Measurements from ENCODE around the gene STPG1. TPM values are rescaled to one million over a fixed set of nuclear protein-coding genes. Genes with fewer than 3 reads are reported as not detected.

The STPG1 gene
- polyA plus RNA-seq, 3 donors from 2014 or later: 0.42 to 0.62 TPM; not detected in 1

- Mint-ChIP-seq H3K36me3 (no peaks in the 10 kb centered on the region), H3K4me3 (no peak overlapping the region), H3K4me1 (peaks cover 0 to 3% of the 10 kb centered on the region in 2 donors), H3K27me3 (ENCODE audit: low read depth in 3 of 3) (peaks cover 0 to 4% (median 4%) of the 10 kb centered on the region in 3 donors), H3K9me3 (no peaks in the 10 kb centered on the region), H3K27ac (peak overlapping the region in 1 of 6 donors; percentile 25)
- DNase-seq: peak in 1 of 3 donors; percentile 5
Measured at GRCh38 chr1:24385160-24385940, 28.2 kb downstream of the STPG1 start.

- Mint-ChIP-seq H3K9me3 (no peaks in the 10 kb centered on the region), H3K4me1 (peaks cover 0 to 3% of the 10 kb centered on the region in 2 donors), H3K27me3 (ENCODE audit: low read depth in 3 of 3) (peaks cover 0 to 4% (median 4%) of the 10 kb centered on the region in 3 donors), H3K4me3 (peak overlapping the region in 1 of 5 donors; percentile 42), H3K27ac (peak overlapping the region in 2 of 6 donors; percentile 61 to 63), H3K36me3 (no peaks in the 10 kb centered on the region)
- DNase-seq: peak in 1 of 3 donors; percentile 19
Measured at GRCh38 chr1:24384251-24385090, 29.1 kb downstream of the STPG1 start.

- Mint-ChIP-seq H3K4me3 (no peak overlapping the region), H3K36me3 (no peaks in the 10 kb centered on the region), H3K27ac (no peak overlapping the region), H3K27me3 (ENCODE audit: low read depth in 3 of 3) (peaks cover 0 to 4% (median 4%) of the 10 kb centered on the region in 3 donors), H3K9me3 (no peaks in the 10 kb centered on the region), H3K4me1 (peaks cover 0 to 3% of the 10 kb centered on the region in 2 donors)
- DNase-seq: no peak
Measured at GRCh38 chr1:24383381-24383940, 30.1 kb downstream of the STPG1 start.

GRCh38 chr1:24382165-24382577 is 31.4 kb downstream of the STPG1 start:
- no peak overlapping the region for H3K4me3 Mint-ChIP-seq
- no peak overlapping the region for H3K27ac Mint-ChIP-seq
- peaks cover 0 to 4% (median 4%) of the 10 kb centered on the region in 3 donors for H3K27me3 Mint-ChIP-seq (ENCODE audit: low read depth in 3 of 3)
- peaks cover 0 to 3% of the 10 kb centered on the region in 2 donors for H3K4me1 Mint-ChIP-seq
- DNase-seq: no peak
- H3K9me3 Mint-ChIP-seq: no peaks in the 10 kb centered on the region
- no peaks in the 10 kb centered on the region for H3K36me3 Mint-ChIP-seq

- Mint-ChIP-seq H3K4me3 (no peak overlapping the region), H3K9me3 (no peaks in the 10 kb centered on the region), H3K27me3 (ENCODE audit: low read depth in 3 of 3) (peaks cover 0 to 6% (median 3%) of the 10 kb centered on the region in 3 donors), H3K27ac (no peak overlapping the region), H3K4me1 (peaks cover 0 to 3% of the 10 kb centered on the region in 2 donors), H3K36me3 (no peaks in the 10 kb centered on the region)
- no peak for DNase-seq
Measured at GRCh38 chr1:24381256-24381655, 32.3 kb downstream of the STPG1 start.

- H3K4me3 Mint-ChIP-seq: no peak overlapping the region
- no peaks in the 10 kb centered on the region for H3K36me3 Mint-ChIP-seq
- H3K27ac Mint-ChIP-seq: no peak overlapping the region
- peaks cover 0 to 3% of the 10 kb centered on the region in 2 donors for H3K4me1 Mint-ChIP-seq
- no peak for DNase-seq
- H3K9me3 Mint-ChIP-seq: no peaks in the 10 kb centered on the region
- H3K27me3 Mint-ChIP-seq (ENCODE audit: low read depth in 3 of 3): peaks cover 0 to 6% (median 0%) of the 10 kb centered on the region in 3 donors
Measured at GRCh38 chr1:24380508-24380907, 33.1 kb downstream of the STPG1 start.

- H3K4me3 Mint-ChIP-seq: no peak overlapping the region
- H3K4me1 Mint-ChIP-seq: no peaks in the 10 kb centered on the region
- peaks cover 0 to 6% (median 0%) of the 10 kb centered on the region in 3 donors for H3K27me3 Mint-ChIP-seq (ENCODE audit: low read depth in 3 of 3)
- no peak for DNase-seq
- no peak overlapping the region for H3K27ac Mint-ChIP-seq
- no peaks in the 10 kb centered on the region for H3K9me3 Mint-ChIP-seq
- H3K36me3 Mint-ChIP-seq: no peaks in the 10 kb centered on the region
Measured at GRCh38 chr1:24379733-24380315, 33.8 kb downstream of the STPG1 start.

- Mint-ChIP-seq H3K27me3 (ENCODE audit: low read depth in 3 of 3) (peaks cover 0 to 3% (median 0%) of the 10 kb centered on the region in 3 donors), H3K4me3 (no peak overlapping the region), H3K4me1 (no peaks in the 10 kb centered on the region), H3K27ac (no peak overlapping the region), H3K36me3 (no peaks in the 10 kb centered on the region), H3K9me3 (no peaks in the 10 kb centered on the region)
- no peak for DNase-seq
Measured at GRCh38 chr1:24374891-24375786, 38.4 kb downstream of the STPG1 start.

- Mint-ChIP-seq H3K4me1 (no peaks in the 10 kb centered on the region), H3K36me3 (no peaks in the 10 kb centered on the region), H3K27ac (no peak overlapping the region), H3K4me3 (no peak overlapping the region), H3K9me3 (no peaks in the 10 kb centered on the region), H3K27me3 (ENCODE audit: low read depth in 3 of 3) (peaks cover 0 to 3% (median 2%) of the 10 kb centered on the region in 3 donors)
- no peak for DNase-seq
Measured at GRCh38 chr1:24373710-24374109, 39.9 kb downstream of the STPG1 start.

- Mint-ChIP-seq H3K27me3 (ENCODE audit: low read depth in 3 of 3) (peaks cover 0 to 3% (median 2%) of the 10 kb centered on the region in 3 donors), H3K4me3 (no peak overlapping the region), H3K9me3 (no peaks in the 10 kb centered on the region), H3K36me3 (no peaks in the 10 kb centered on the region), H3K4me1 (no peaks in the 10 kb centered on the region), H3K27ac (no peak overlapping the region)
- DNase-seq: no peak
Measured at GRCh38 chr1:24373044-24373443, 40.5 kb downstream of the STPG1 start.

GRCh38 chr1:24369801-24370200 is 43.8 kb downstream of the STPG1 start:
- Mint-ChIP-seq H3K4me3 (no peak overlapping the region), H3K27ac (no peak overlapping the region), H3K9me3 (no peaks in the 10 kb centered on the region), H3K27me3 (ENCODE audit: low read depth in 3 of 3) (peaks cover 0 to 3% (median 0%) of the 10 kb centered on the region in 3 donors), H3K4me1 (no peaks in the 10 kb centered on the region), H3K36me3 (no peaks in the 10 kb centered on the region)
- DNase-seq: no peak

- no peaks in the 10 kb centered on the region for H3K36me3 Mint-ChIP-seq
- peaks cover 0 to 4% (median 0%) of the 10 kb centered on the region in 3 donors for H3K27me3 Mint-ChIP-seq (ENCODE audit: low read depth in 3 of 3)
- H3K27ac Mint-ChIP-seq: no peak overlapping the region
- H3K9me3 Mint-ChIP-seq: no peaks in the 10 kb centered on the region
- no peaks in the 10 kb centered on the region for H3K4me1 Mint-ChIP-seq
- no peak for DNase-seq
- no peak overlapping the region for H3K4me3 Mint-ChIP-seq
Measured at GRCh38 chr1:24369199-24369598, 44.4 kb downstream of the STPG1 start.

GRCh38 chr1:24366707-24367106 is 46.9 kb downstream of the STPG1 start:
- no peaks in the 10 kb centered on the region for H3K4me1 Mint-ChIP-seq
- H3K4me3 Mint-ChIP-seq: no peak overlapping the region
- no peaks in the 10 kb centered on the region for H3K9me3 Mint-ChIP-seq
- peaks cover 0 to 4% (median 0%) of the 10 kb centered on the region in 3 donors for H3K27me3 Mint-ChIP-seq (ENCODE audit: low read depth in 3 of 3)
- no peak for DNase-seq
- peaks cover 0 to 4% (median 0%) of the 10 kb centered on the region in 3 donors for H3K36me3 Mint-ChIP-seq
- H3K27ac Mint-ChIP-seq: no peak overlapping the region

Data from immature natural killer cell (primary cell).